HepG2 (cell line): ENCODE measurements around the gene FNIP2. TPM values are rescaled to one million over a fixed set of nuclear protein-coding genes. Genes with fewer than 3 reads are reported as not detected.

Experiments used
- ATAC-seq: fragments of 200-7000 bp; cut with Tn5 transposase; 3 replicates; pipeline ENCODE4 v1.9.1; 2020; ENCODE audit warnings: mild to moderate bottlenecking, moderate library complexity
- BruUV-seq: library from RNA; stranded (reverse); fragments of 400-500 nt; replicated peaks from 2 replicates; lab custom pipeline; 2021; lab: Mats Ljungman, UMichigan
- CTCF ChIA-PET: fragments of 300-600 bp; formaldehyde crosslinking; extraction: SDS; loops from one replicate; lab custom pipeline; 2021; ENCODE audit warnings: low total read pairs, inconsistent platforms, low intra/inter-chr PET ratio; lab: Yijun Ruan, JAX
- POLR2A ChIA-PET: fragments of 350-600 bp; sonication (Branson Sonifier 250); formaldehyde crosslinking; loops from one replicate; lab custom pipeline; 2020; ENCODE audit warnings: antibody characterized with exemption, inconsistent platforms; lab: Yijun Ruan, JAX
- DNase-seq: peaks from one replicate; pipeline ENCODE4 v3.0.0-alpha.2; 2015; ENCODE audit warnings: low spot score
- FAIRE-seq: peaks from 3 replicates; lab custom pipeline; 2011; peaks lifted over from hg19 to GRCh38; lab: Jason Lieb, UNC
- H2AFZ ChIP-seq: one replicate; pipeline ENCODE4 v1.6.1; 2011; ENCODE audit warnings: low read length, inconsistent platforms
- H3K27ac ChIP-seq: fragments of 300-600 bp; 3 replicates; pipeline ENCODE4 v1.8.0; 2011; ENCODE audit warnings: mixed run types, mild to moderate bottlenecking, mixed read lengths, low read length, inconsistent platforms; ENCODE audit not compliant: insufficient read depth; ENCODE audit errors: extremely low read length
- H3K27me3 ChIP-seq, 2 experiments: fragments of 200-600 bp in 1 of 2; 2 replicates in 1 of 2; 3 replicates in 1 of 2; pipeline versions ENCODE4 v1.6.0 to v1.8.0; 2011; ENCODE audit warnings: low read length in 2 of 2, mild to moderate bottlenecking in 2 of 2, moderate library complexity in 2 of 2, inconsistent platforms in 1 of 2; ENCODE audit not compliant: insufficient read depth in 2 of 2, control insufficient read depth in 1 of 2
- H3K36me3 ChIP-seq, 2 experiments: fragments of 200-600 bp in 1 of 2; replicated peaks in 1 of 2; 2 replicates in 1 of 2; 3 replicates in 1 of 2; pipeline versions ENCODE4 v1.5.1 to v1.8.0; 2011; ENCODE audit warnings: low read length in 2 of 2, inconsistent platforms in 1 of 2; ENCODE audit not compliant: insufficient read depth in 2 of 2, control insufficient read depth in 1 of 2
- H3K4me1 ChIP-seq: 2 replicates; pipeline ENCODE4 v1.5.1; 2012; ENCODE audit warnings: low read length, inconsistent platforms; ENCODE audit not compliant: insufficient read depth
- H3K4me2 ChIP-seq: 2 replicates; pipeline ENCODE4 v1.6.0; 2011; ENCODE audit warnings: low read depth, low read length, inconsistent platforms
- H3K4me3 ChIP-seq, 3 experiments: fragments of 200-600 bp in 1 of 3; sonication (generic), shearing (Covaris generic) in 1 of 3; replicated peaks in 1 of 3; 2 replicates each; pipeline ENCODE4 v1.5.1; 2011 to 2016; ENCODE audit warnings: low read length in 3 of 3, inconsistent platforms in 2 of 3, low read depth in 2 of 3, mild to moderate bottlenecking in 2 of 3, control low read depth in 1 of 3, mixed read lengths in 1 of 3; ENCODE audit not compliant: insufficient read depth in 1 of 3
- H3K79me2 ChIP-seq: one replicate; pipeline ENCODE4 v1.6.1; 2011; ENCODE audit warnings: low read length, inconsistent platforms; ENCODE audit not compliant: insufficient read depth
- H3K9ac ChIP-seq: 2 replicates; pipeline ENCODE4 v1.6.0; 2011; ENCODE audit warnings: mild to moderate bottlenecking, low read depth, low read length, inconsistent platforms; ENCODE audit not compliant: insufficient read depth
- H3K9me3 ChIP-seq: 2 replicates; pipeline ENCODE4 v1.5.1; 2012; ENCODE audit warnings: mild to moderate bottlenecking, low read length
- H4K20me1 ChIP-seq: 2 replicates; pipeline ENCODE4 v1.6.0; 2011; ENCODE audit warnings: inconsistent platforms, mild to moderate bottlenecking, low read length, moderate library complexity; ENCODE audit not compliant: insufficient read depth
- ADNP ChIP-seq: sonication (generic); formaldehyde crosslinking; IDR thresholded peaks from 2 replicates; pipeline ENCODE4 v1.4.0; 2020; ENCODE audit warnings: missing genetic modification reagents
- CREM ChIP-seq, 2 experiments: sonication (generic) in 1 of 2; formaldehyde crosslinking in 1 of 2; IDR thresholded peaks; 2 replicates each; pipeline versions ENCODE4 v1.4.0 to v1.6.1; 2016 to 2020; ENCODE audit warnings: antibody characterized with exemption in 1 of 2, mild to moderate bottlenecking in 1 of 2, missing genetic modification reagents in 1 of 2
- EP300 ChIP-seq, 3 experiments: sonication (generic) in 1 of 3; formaldehyde crosslinking in 1 of 3; IDR thresholded peaks; 2 replicates each; pipeline versions ENCODE4 v1.5.1 to v1.6.1; 2011 to 2020; ENCODE audit warnings: low read depth in 2 of 3, low read length in 2 of 3, borderline replicate concordance in 1 of 3, improper control_type of control experiment in 1 of 3, mild to moderate bottlenecking in 1 of 3, missing genetic modification reagents in 1 of 3, moderate library complexity in 1 of 3
- HNRNPLL ChIP-seq: fragments of 200-400 bp; formaldehyde crosslinking; IDR thresholded peaks from 2 replicates; pipeline ENCODE4 v1.6.1; 2017; ENCODE audit warnings: mild to moderate bottlenecking, low read depth, low read length; ENCODE audit not compliant: poor library complexity, severe bottlenecking
- MBNL3 ChIP-seq: fragments of 250-450 bp; sonication (Bioruptor Pico); conservative IDR thresholded peaks from 2 replicates; pipeline ENCODE4 v1.8.0; 2022; ENCODE audit warnings: mild to moderate bottlenecking, inconsistent platforms
- MXD3 ChIP-seq: IDR thresholded peaks from 2 replicates; pipeline ENCODE4 v1.6.1; 2016; ENCODE audit warnings: mild to moderate bottlenecking, missing biosample characterization, missing genetic modification reagents
- MXI1 ChIP-seq: IDR thresholded peaks from 3 replicates; pipeline ENCODE4 v1.6.1; 2012; ENCODE audit warnings: low read depth, low read length, inconsistent platforms, borderline replicate concordance
- PHF20 ChIP-seq: sonication (generic); formaldehyde crosslinking; IDR thresholded peaks from 2 replicates; pipeline ENCODE4 v1.5.0; 2020; ENCODE audit warnings: mild to moderate bottlenecking, missing genetic modification reagents
- RBFOX2 ChIP-seq: fragments of 200-400 bp; formaldehyde crosslinking; IDR thresholded peaks from 2 replicates; pipeline ENCODE4 v1.6.1; 2017; ENCODE audit warnings: low read depth, mild to moderate bottlenecking, low read length
- SAP130 ChIP-seq: IDR thresholded peaks from 2 replicates; pipeline ENCODE4 v1.6.1; 2016; ENCODE audit warnings: low read depth
- SATB2 ChIP-seq: sonication (generic); formaldehyde crosslinking; IDR thresholded peaks from 2 replicates; pipeline ENCODE4 v1.5.0; 2020; ENCODE audit warnings: missing genetic modification reagents
- SKI ChIP-seq: fragments of 450-650 bp; IDR thresholded peaks from one replicate; pipeline ENCODE4 v1.6.1; 2018; ENCODE audit warnings: mild to moderate bottlenecking; ENCODE audit not compliant: partially characterized antibody
- SMAD1 ChIP-seq: sonication (generic); formaldehyde crosslinking; IDR thresholded peaks from 2 replicates; pipeline ENCODE4 v1.4.0; 2020; ENCODE audit warnings: missing genetic modification reagents, low read depth, mild to moderate bottlenecking, borderline replicate concordance
- SPEN ChIP-seq: sonication (generic); formaldehyde crosslinking; IDR thresholded peaks from 2 replicates; pipeline ENCODE4 v1.5.1; 2020; ENCODE audit warnings: low read depth, mild to moderate bottlenecking, missing genetic modification reagents
- TCF7 ChIP-seq: sonication (generic); IDR thresholded peaks from 2 replicates; pipeline ENCODE4 v1.6.1; 2016; ENCODE audit warnings: antibody characterized with exemption, low read depth
- ZNF33A ChIP-seq: sonication (generic); formaldehyde crosslinking; IDR thresholded peaks from 2 replicates; pipeline ENCODE4 v1.5.1; 2020; ENCODE audit warnings: missing genetic modification reagents, mild to moderate bottlenecking, moderate library complexity, borderline replicate concordance
- ZNF589 ChIP-seq: sonication (generic); formaldehyde crosslinking; conservative IDR thresholded peaks from 2 replicates; pipeline ENCODE4 v1.8.0; 2022; ENCODE audit warnings: mild to moderate bottlenecking, moderate library complexity, missing genetic modification reagents
- WGBS: methylation state at CpG from one replicate; pipeline ENCODE4 v1.1.6; 2017; ENCODE audit warnings: low lambda C conversion rate; 5-methylcytosine and 5-hydroxymethylcytosine counted together
- in situ Hi-C: cut with HindIII; loops from 2 replicates; pipeline ENCODE4 v1.10.0; 2017; ENCODE audit warnings: low pct_unique_long_range_greater_than_20kb; ENCODE audit not compliant: extremely low pct_ligation_motif_present
- intact Hi-C: fragments of 100-400 bp; cut with micrococcal nuclease; formaldehyde crosslinking; loops from one replicate; pipeline ENCODE4 v1.10.0; 2022; ENCODE audit not compliant: unreplicated experiment
- polyA plus RNA-seq, 8 experiments: library from polyadenylated mRNA; depleted of rRNA in 3 of 8; stranded (reverse) in 7 of 8; unstranded in 1 of 8; fragments of >200 nt; fragmentation: Illumina TruSeq in 4 of 8; extraction: Trizol in 4 of 8; gene quantifications; 2 replicates each; pipeline versions ENCODE4 v1.2.1 to v1.2.3, GENCODE V29; 2011 to 2016; ENCODE audit warnings: low read depth in 4 of 8, missing spikeins in 1 of 8, mixed read lengths in 1 of 8; ENCODE audit not compliant: insufficient read depth in 1 of 8
- total RNA-seq, 5 experiments: library from RNA; depleted of rRNA; stranded (reverse); fragments of >200 nt; fragmentation: Illumina TruSeq; extraction: Trizol; gene quantifications; 2 replicates each; pipeline ENCODE4 v1.2.3, GENCODE V29; 2016; ENCODE audit warnings: low read depth in 1 of 5
- TF ChIP-seq, protein P1 (sequence below): fragments of 450-650 bp; IDR thresholded peaks from 2 replicates; pipeline ENCODE4 v1.6.1; 2017
- TF ChIP-seq, protein P2 (sequence below): sonication (generic); formaldehyde crosslinking; IDR thresholded peaks from 2 replicates; pipeline ENCODE4 v1.5.0; 2020; ENCODE audit warnings: mild to moderate bottlenecking, missing genetic modification reagents, borderline replicate concordance

Gene FNIP2
- total and polyA plus RNA-seq, 2 of the 13 experiments (the other 11 are each of a cell fraction or from before 2014, with no cell fraction given), result 15.5 to 21.0 TPM

DNA sequence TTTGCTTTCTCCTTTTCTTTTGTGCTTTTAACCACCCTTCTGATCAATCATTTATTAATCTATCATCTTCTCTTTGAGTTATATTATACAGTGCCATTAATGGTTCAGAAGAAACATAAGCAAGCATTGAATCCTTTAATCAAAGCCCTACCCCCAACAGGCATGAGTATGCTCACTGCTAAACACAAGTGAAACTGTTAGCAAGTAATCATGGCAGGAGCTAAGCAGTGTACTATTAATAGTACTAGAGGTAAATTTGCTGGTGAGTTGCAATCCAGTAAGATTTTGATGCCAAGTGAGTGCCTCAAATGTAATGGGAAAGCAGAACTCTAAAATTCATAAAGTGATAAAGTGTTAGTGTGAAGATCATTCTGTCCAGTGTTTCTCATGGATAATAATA is 57.2 kb downstream of the FNIP2 start (continued):
- no peak for TF ChIP-seq TCF7
- no peak for TF ChIP-seq PHF20 (CRISPR knock-in tag)
- TF ChIP-seq, protein P1, sequence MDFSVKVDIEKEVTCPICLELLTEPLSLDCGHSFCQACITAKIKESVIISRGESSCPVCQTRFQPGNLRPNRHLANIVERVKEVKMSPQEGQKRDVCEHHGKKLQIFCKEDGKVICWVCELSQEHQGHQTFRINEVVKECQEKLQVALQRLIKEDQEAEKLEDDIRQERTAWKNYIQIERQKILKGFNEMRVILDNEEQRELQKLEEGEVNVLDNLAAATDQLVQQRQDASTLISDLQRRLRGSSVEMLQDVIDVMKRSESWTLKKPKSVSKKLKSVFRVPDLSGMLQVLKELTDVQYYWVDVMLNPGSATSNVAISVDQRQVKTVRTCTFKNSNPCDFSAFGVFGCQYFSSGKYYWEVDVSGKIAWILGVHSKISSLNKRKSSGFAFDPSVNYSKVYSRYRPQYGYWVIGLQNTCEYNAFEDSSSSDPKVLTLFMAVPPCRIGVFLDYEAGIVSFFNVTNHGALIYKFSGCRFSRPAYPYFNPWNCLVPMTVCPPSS, result no peak
- TF ChIP-seq SAP130 (CRISPR knock-in tag), result 0 out of 2 replicates have a peak, but pooled peaks have one; percentile 1
- TF ChIP-seq RBFOX2, result no peak
- no peak for TF ChIP-seq MXD3 (CRISPR knock-in tag)
- no peak for TF ChIP-seq ADNP (CRISPR knock-in tag)

DNA sequence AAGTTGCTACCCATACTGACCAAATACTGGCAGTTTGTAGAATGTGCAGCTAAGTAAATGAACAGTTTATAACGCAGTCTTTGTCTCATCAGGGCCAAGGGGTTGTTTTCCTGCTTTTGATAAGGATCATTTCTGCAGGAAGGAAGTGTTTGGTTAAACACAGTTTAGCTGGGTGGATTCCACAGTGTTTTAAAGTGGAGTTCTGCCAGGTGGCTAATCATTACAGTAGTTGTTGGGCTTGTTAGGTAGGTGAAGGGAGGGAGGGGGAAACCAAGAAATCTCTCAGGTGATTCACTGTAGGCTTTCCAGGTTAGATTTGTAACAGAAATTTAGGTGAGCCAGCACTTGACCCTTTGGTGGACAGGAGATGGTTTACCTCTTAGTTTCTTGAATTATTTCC is 58.1 kb downstream of the FNIP2 start:
- peak; percentile 94 for DNase-seq
- POLR2A ChIA-PET, result interaction anchor here (0.6 to 1.0 kb wide), 5 partner anchors 12 to 71 kb away, joined by 3 read pairs; partner anchors contain the start of gene FNIP2
- Histone ChIP-seq H3K4me3 (no peak overlapping the region), H4K20me1 (no peaks in the 10 kb centered on the region), H3K9ac (peak overlapping the region; percentile 51; the same call in 1 of the 2 replicates), H3K36me3 (peaks cover 6 to 29% of the 10 kb centered on the region in 2 experiments), H3K79me2 (peaks cover 45% of the 10 kb centered on the region), H3K4me1 (peaks cover 77% of the 10 kb centered on the region), H3K4me2 (peak overlapping the region; percentile 43), H2AFZ (no peak overlapping the region), H3K27me3 (no peaks in the 10 kb centered on the region), H3K27ac (peak overlapping the region; percentile 78), H3K9me3 (no peaks in the 10 kb centered on the region)
- in situ Hi-C loops, result loop anchor here (5.0 kb wide), 1 partner anchor 45 kb away; no protein-coding TSS in a partner anchor
- CTCF ChIA-PET, result no interaction called here
- WGBS, result 0% methylated on average over 1 of the region's 1 CpG
- BruUV-seq, result no TSS peak
- intact Hi-C loops, result loop anchor here (2.0 to 5.0 kb wide), 3 partner anchors 14 to 60 kb away; partner anchors contain the start of gene FNIP2
- FAIRE-seq, result peak; percentile 95
- ATAC-seq, result peak; percentile 92
- no peak for TF ChIP-seq SKI
- TF ChIP-seq ZNF33A, result 0 out of 2 replicates have a peak, but pooled peaks have one; percentile 37
- TF ChIP-seq, protein P2, sequence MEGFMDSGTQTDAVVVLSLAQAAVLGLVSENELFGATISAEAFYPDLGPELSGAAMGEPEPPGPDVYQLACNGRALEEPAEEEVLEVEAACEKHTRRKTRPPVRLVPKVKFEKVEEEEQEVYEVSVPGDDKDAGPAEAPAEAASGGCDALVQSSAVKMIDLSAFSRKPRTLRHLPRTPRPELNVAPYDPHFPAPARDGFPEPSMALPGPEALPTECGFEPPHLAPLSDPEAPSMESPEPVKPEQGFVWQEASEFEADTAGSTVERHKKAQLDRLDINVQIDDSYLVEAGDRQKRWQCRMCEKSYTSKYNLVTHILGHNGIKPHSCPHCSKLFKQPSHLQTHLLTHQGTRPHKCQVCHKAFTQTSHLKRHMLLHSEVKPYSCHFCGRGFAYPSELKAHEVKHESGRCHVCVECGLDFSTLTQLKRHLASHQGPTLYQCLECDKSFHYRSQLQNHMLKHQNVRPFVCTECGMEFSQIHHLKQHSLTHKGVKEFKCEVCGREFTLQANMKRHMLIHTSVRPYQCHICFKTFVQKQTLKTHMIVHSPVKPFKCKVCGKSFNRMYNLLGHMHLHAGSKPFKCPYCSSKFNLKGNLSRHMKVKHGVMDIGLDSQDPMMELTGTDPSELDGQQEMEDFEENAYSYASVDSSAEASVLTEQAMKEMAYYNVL (CRISPR knock-in tag), result peak; percentile 70; the same call in 1 of the 2 replicates
- TF ChIP-seq MXI1, result no peak; the same call in 2 of the 3 replicates
- no peak for TF ChIP-seq HNRNPLL
- no peak for TF ChIP-seq SMAD1
- 0 out of 2 replicates have a peak, but pooled peaks have one; percentile 30 for TF ChIP-seq SPEN (CRISPR knock-in tag)
- TF ChIP-seq ZNF589 (CRISPR knock-in tag), result no peak
- TF ChIP-seq CREM (IDR thresholded peaks at IDR 0.05), result peak; percentile 77
- no peak for TF ChIP-seq CREM (CRISPR knock-in tag; IDR thresholded peaks at IDR 0.05)
- peak in 1 of 2 experiments; percentile 96; a peak in 2 of 4 replicates for TF ChIP-seq EP300 (IDR thresholded peaks at IDR 0.05; ENCODE audit: low read depth in 2 of 2, low read length in 2 of 2)
- peak; percentile 86 for TF ChIP-seq EP300 (CRISPR knock-in tag; IDR thresholded peaks at IDR 0.05; ENCODE audit: borderline replicate concordance)
- TF ChIP-seq MBNL3 (CRISPR knock-in tag), result no peak
- TF ChIP-seq SATB2 (CRISPR knock-in tag), result no peak
